Measurements from ENCODE around the gene BEST4. TPM values are rescaled to one million over a fixed set of nuclear protein-coding genes. Genes with fewer than 3 reads are reported as not detected.
A peak's percentile ranks its signal among the peaks of the same experiment; 100 is the strongest.
"Not testable (repeated sequence)": the region's sequence is repeated elsewhere in the genome, so short reads cannot be mapped to it uniquely, and the experiment has no call there.

BEST4 gene
- total RNA-seq, 2 donors from 2014 or later = 0.47 TPM; not detected in 1

DNA sequence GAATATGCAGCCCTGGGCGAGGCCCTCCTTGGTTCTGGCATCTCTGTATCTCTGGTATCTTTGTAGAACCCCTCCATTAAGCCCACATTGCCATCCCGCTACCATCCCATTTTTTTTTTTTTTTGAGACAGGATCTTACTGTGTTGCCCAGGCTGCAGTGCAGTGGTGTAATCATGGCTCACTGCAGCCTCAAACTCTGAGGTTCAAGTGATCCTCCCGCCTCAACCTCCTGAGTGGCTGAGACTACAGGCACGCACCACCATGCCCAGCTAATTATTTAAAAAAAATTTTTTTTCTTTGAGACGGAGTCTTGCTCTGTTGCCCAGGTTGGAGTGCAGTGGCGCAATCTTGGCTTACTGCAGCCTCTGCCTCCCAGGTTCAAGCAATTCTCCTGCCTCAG lies 36.4 kb upstream of the BEST4 start:
- not testable (repeated sequence) for DNase-seq (ENCODE audit: low spot score); H3K27ac Mint-ChIP-seq; H3K9me3 Mint-ChIP-seq; ATAC-seq; H3K4me3 Mint-ChIP-seq; H3K27me3 Mint-ChIP-seq; H3K36me3 Mint-ChIP-seq
- H3K4me1 Mint-ChIP-seq (ENCODE audit: low read depth in 2 of 2) = peaks cover 15 to 18% of the 10 kb centered on the region in 2 donors

- H3K27me3 Mint-ChIP-seq = no peaks in the 10 kb centered on the region
- H3K36me3 Mint-ChIP-seq = no peaks in the 10 kb centered on the region
- H3K27ac Mint-ChIP-seq = no peak overlapping the region
- H3K9me3 Mint-ChIP-seq = no peaks in the 10 kb centered on the region
- H3K4me1 Mint-ChIP-seq (ENCODE audit: low read depth in 2 of 2) = peaks cover 26 to 27% of the 10 kb centered on the region in 2 donors
- DNase-seq (ENCODE audit: low spot score) = no peak
- ATAC-seq = no peak
- H3K4me3 Mint-ChIP-seq = no peak overlapping the region
These were observed 35.0 kb upstream of the BEST4 start for GRCh38 chr1:44822981-44823451.

DNA sequence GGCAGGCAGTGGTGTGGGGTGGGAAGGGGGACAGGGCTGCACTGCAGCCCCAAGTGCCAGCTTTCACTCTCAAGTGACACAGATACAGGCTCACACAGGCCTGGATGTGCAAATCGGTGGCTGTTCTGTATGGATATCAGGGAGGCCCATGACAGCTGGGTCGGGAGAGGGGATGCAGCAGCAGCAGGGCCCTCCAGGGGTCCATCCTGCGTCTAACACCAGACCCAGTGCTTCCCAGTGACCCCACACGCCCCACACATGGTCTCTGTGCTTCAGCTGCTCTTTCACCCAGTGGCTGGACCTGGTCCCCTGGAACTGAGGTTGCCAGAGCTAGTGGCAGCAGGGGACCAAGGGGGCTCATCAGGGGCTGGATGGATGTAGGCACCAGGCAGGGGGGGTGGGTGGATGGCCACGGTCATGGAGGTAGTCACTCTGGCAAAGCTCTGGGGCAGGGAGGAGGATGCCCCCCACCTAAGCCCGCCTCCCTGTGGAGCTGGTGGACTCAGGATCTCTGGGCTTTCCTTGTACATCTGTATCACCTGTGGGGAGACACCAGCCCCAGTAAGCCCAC lies 34.2 kb upstream of the BEST4 start:
- DNase-seq (ENCODE audit: low spot score) (no peak), ATAC-seq (no peak)
- Mint-ChIP-seq H3K27ac (no peak overlapping the region), H3K9me3 (no peaks in the 10 kb centered on the region), H3K4me3 (no peak overlapping the region), H3K36me3 (no peaks in the 10 kb centered on the region), H3K4me1 (ENCODE audit: low read depth in 2 of 2) (peaks cover 33% of the 10 kb centered on the region in 2 donors), H3K27me3 (no peaks in the 10 kb centered on the region)

DNA sequence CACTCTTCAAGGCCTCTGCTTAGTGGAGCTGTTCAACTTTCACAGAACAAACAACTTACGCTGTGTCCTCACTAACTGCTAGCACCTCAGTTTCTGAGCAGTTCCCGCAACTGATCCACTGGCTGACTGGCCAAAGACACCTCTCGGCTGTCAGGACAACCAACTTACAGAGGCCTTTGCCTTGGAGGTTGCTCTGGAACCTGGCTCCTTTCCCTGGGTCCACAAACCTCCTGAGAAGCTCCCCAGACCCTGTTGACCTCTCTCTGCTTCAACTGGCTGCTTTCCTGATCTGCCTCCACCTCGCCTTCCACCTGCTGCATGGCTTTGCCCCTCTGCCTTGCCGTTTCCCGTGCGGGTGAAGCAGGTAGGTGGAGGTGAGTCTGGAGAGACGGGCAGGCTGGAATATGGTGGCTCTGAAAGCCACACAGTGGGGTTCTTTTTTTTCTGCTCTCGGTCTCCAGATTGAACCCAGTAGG lies 33.3 kb upstream of the BEST4 start:
- no peaks in the 10 kb centered on the region for H3K27me3 Mint-ChIP-seq

DNA sequence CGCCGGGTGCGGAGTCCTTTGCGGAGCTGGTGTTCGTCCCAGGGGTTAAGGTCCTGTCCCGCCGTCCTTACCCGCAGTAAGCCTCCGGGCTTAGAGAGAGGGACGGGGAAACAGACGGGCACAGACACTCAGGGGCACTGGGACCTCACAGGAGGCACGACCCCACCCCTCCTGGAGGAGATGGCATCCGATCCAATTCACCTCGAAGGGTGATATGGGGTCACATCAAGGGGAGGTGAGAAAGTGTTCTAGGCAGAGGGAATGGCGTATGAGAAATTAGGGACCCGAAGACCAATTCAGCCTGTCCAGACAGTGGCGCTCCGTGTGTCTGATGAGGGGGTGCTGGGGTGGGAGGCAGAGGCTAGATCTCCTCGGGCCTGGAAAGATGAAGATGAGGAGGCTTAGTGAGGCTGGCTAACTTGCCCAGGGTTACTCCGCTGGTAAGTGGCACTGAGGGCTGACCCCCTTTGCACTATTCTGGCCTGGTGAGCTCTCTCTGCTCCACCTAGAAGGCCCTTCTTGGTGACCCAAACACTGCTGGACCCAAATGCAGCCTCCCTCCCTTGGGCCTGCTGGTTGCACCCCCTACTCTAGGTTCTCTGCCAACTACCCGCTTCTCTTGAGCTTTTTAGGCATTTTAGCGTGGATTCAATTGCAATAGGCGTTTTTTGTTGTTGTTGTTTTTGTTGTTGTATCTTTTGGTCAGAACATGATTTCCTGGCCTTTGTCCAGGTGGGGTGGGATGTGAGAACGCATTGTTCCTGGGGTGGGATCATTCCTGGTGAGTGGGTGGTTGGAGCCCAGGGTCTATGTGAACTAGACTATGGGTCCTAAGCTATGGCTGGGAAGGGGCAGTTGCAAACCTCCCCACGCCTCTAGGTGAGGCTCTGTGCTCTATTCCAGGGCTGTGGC lies 32.6 kb upstream of the BEST4 start:
- ATAC-seq = no peak
- Mint-ChIP-seq H3K27me3 (no peaks in the 10 kb centered on the region), H3K27ac (peak overlapping the region; percentile 100), H3K4me3 (peak overlapping the region; percentile 94), H3K4me1 (ENCODE audit: low read depth in 2 of 2) (peaks cover 33 to 34% of the 10 kb centered on the region in 2 donors), H3K9me3 (no peaks in the 10 kb centered on the region), H3K36me3 (no peaks in the 10 kb centered on the region)
- no peak for DNase-seq (ENCODE audit: low spot score)

More for the DNA sequence above, 33.3 kb upstream of the BEST4 start:
- Mint-ChIP-seq H3K36me3 (no peaks in the 10 kb centered on the region), H3K4me1 (ENCODE audit: low read depth in 2 of 2) (peaks cover 33 to 34% of the 10 kb centered on the region in 2 donors), H3K27ac (peak overlapping the region; percentile 100), H3K9me3 (no peaks in the 10 kb centered on the region), H3K4me3 (peak overlapping the region; percentile 94)
- ATAC-seq (no peak), DNase-seq (ENCODE audit: low spot score) (no peak)

- Mint-ChIP-seq H3K27ac (peak overlapping the region; percentile 100), H3K4me1 (ENCODE audit: low read depth in 2 of 2) (peaks cover 39 to 41% of the 10 kb centered on the region in 2 donors), H3K9me3 (no peaks in the 10 kb centered on the region), H3K27me3 (no peaks in the 10 kb centered on the region), H3K4me3 (peak overlapping the region; percentile 94), H3K36me3 (no peaks in the 10 kb centered on the region)
- ATAC-seq (peak; percentile 94 to 95), DNase-seq (ENCODE audit: low spot score) (peak; percentile 91)
These were observed 31.8 kb upstream of the BEST4 start for GRCh38 chr1:44819608-44820327.

GRCh38 chr1:44819196-44819607 lies 31.2 kb upstream of the BEST4 start:
- H3K4me3 Mint-ChIP-seq = peak overlapping the region; percentile 94
- H3K27ac Mint-ChIP-seq = peak overlapping the region; percentile 100
- no peaks in the 10 kb centered on the region for H3K36me3 Mint-ChIP-seq
- H3K27me3 Mint-ChIP-seq = no peaks in the 10 kb centered on the region
- ATAC-seq (no peak), DNase-seq (ENCODE audit: low spot score) (no peak)
- H3K4me1 Mint-ChIP-seq (ENCODE audit: low read depth in 2 of 2) = peaks cover 40 to 46% of the 10 kb centered on the region in 2 donors
- no peaks in the 10 kb centered on the region for H3K9me3 Mint-ChIP-seq

DNA sequence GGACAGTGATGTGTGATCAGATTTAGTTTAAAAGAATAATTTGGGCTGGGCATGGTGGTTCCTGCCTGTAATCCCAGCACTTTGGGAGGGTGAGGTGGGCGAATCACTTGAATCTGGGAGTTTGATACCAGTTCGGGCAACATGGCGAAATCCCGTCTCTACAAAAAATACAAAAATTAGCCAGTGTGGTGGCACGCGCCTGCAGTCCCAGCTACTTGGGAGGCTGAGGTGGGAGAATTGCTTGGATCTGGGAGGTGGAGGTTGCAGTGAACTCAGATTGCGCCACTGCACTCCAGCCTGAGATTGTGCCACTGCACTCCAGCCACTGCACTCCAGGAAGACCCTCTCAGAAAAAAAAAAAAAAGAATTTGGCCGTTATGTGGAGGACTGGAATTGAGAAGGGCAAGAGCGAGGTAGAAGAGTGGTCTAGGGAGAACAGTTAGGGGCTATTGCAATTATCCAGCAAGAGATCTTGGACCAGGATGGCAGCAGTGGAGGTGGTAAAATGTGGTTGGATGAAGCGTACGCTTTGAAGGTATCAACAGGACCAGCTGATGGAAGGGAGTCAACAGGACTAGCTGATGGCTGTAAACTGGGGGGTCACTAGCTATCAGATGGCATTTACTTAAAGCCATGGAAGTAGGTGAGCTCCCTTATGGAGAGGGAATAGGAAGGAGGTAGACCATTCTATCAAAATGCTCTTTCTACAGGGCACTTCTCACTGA lies 30.0 kb upstream of the BEST4 start:
- Mint-ChIP-seq H3K36me3 (no peaks in the 10 kb centered on the region), H3K9me3 (no peaks in the 10 kb centered on the region), H3K4me3 (peak overlapping the region; percentile 29), H3K27ac (peak overlapping the region; percentile 100), H3K4me1 (ENCODE audit: low read depth in 2 of 2) (peaks cover 45 to 50% of the 10 kb centered on the region in 2 donors), H3K27me3 (no peaks in the 10 kb centered on the region)
- ATAC-seq (no peak), DNase-seq (ENCODE audit: low spot score) (no peak)

DNA sequence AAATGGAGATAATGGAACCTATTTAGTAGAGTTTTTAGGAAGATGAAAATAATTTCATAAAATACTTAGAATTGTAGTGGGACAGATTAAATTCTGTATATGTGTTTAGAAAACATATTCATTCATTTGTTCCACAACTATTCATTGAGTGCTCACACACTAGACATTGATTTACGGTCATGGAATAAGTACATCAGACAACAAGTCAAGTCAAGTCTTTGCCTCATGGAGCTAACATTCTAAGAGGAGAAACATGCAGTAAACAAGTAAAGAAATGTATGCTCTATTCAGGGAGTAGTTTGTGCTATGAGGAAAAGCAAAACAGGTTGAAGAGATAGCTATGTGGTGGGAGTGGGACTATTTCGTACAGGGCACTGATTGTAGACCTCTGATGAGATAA lies 29.3 kb upstream of the BEST4 start:
- H3K4me3 Mint-ChIP-seq = peak overlapping the region; percentile 29
- no peak for DNase-seq (ENCODE audit: low spot score)
- H3K4me1 Mint-ChIP-seq (ENCODE audit: low read depth in 2 of 2) = peaks cover 45 to 50% of the 10 kb centered on the region in 2 donors
- peak overlapping the region in 1 of 2 donors; percentile 100 for H3K27ac Mint-ChIP-seq
- no peaks in the 10 kb centered on the region for H3K27me3 Mint-ChIP-seq
- no peaks in the 10 kb centered on the region for H3K36me3 Mint-ChIP-seq
- H3K9me3 Mint-ChIP-seq = no peaks in the 10 kb centered on the region
- no peak for ATAC-seq

DNA sequence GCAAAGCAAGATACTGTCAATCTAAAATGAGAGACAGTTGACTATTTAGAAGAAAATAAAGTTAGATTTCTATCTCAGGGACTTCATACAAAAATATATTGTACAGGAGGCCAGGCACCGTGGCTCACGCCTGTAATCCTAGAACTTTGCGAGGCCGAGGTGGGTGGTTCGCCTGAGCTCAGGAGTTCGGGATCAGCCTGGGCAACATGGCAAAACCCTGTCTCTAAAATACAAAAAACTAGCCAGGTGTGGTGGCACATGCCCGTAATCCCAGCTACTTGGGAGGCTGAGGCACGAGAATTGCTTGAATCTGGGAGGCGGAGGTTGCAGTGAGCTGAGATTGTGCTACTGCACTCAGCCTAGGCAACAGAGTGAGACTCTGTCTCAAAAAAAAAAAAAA lies 28.0 kb upstream of the BEST4 start:
- not testable (repeated sequence) for DNase-seq (ENCODE audit: low spot score); ATAC-seq; H3K9me3 Mint-ChIP-seq; H3K36me3 Mint-ChIP-seq; H3K27me3 Mint-ChIP-seq
- peak overlapping the region; percentile 99 for H3K4me3 Mint-ChIP-seq
- peak overlapping the region; percentile 92 to 96 for H3K27ac Mint-ChIP-seq
- H3K4me1 Mint-ChIP-seq (ENCODE audit: low read depth in 2 of 2) = peaks cover 49 to 57% of the 10 kb centered on the region in 2 donors

DNA sequence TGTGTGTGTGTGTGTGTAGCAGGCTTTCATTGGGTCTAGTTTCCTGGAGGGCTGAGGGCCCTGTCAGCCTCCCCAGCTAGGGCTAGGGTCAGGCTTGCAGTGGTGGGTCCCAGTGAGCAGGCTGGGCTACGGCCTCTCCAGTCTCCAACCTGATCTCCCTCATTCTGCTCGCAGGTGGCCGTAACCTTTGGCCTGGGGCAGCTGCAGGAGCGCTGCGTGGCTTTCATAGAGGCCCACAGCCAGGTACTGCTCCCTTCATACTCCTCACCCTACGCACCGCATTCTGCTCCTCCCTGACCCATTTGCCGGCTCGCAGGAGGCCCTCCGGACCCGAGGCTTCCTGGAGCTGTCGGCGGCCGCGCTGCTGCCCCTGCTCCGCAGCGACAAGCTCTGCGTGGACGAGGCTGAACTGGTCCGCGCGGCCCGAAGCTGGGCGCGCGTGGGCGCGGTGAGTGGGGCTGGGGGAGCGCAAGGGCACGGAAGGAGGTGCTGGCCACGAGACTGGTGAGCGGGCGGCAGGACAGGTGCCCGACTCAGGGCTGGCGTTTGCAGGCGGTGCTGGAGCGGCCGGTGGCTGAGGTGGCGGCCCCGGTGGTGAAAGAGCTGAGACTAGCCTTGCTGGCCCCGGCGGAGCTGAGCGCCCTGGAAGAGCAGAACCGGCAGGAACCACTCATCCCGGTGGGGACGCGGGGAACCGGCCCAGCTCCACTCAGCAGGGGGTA lies 25.0 kb upstream of the BEST4 start:
- DNase-seq (ENCODE audit: low spot score) (no peak), ATAC-seq (no peak)
- H3K36me3 Mint-ChIP-seq = no peaks in the 10 kb centered on the region
- peak overlapping the region in 1 of 2 donors; percentile 97 for H3K27ac Mint-ChIP-seq
- no peaks in the 10 kb centered on the region for H3K9me3 Mint-ChIP-seq
- H3K4me3 Mint-ChIP-seq = no peak overlapping the region
- no peaks in the 10 kb centered on the region for H3K27me3 Mint-ChIP-seq
- peaks cover 41 to 49% of the 10 kb centered on the region in 2 donors for H3K4me1 Mint-ChIP-seq (ENCODE audit: low read depth in 2 of 2)

GRCh38 chr1:44811234-44811633 lies 23.3 kb upstream of the BEST4 start:
- DNase-seq (ENCODE audit: low spot score) (no peak), ATAC-seq (no peak)
- Mint-ChIP-seq H3K27ac (peak overlapping the region; percentile 97), H3K36me3 (no peaks in the 10 kb centered on the region), H3K27me3 (no peaks in the 10 kb centered on the region), H3K4me1 (ENCODE audit: low read depth in 2 of 2) (peaks cover 46 to 55% of the 10 kb centered on the region in 2 donors), H3K9me3 (no peaks in the 10 kb centered on the region), H3K4me3 (no peak overlapping the region)

- not testable (repeated sequence) for DNase-seq (ENCODE audit: low spot score); H3K9me3 Mint-ChIP-seq; H3K27me3 Mint-ChIP-seq; ATAC-seq; H3K36me3 Mint-ChIP-seq
- Mint-ChIP-seq H3K4me1 (ENCODE audit: low read depth in 2 of 2) (peaks cover 46 to 55% of the 10 kb centered on the region in 2 donors), H3K27ac (peak overlapping the region; percentile 97), H3K4me3 (peak overlapping the region; percentile 12)
These were observed 22.8 kb upstream of the BEST4 start for GRCh38 chr1:44810762-44811105.

Measured in natural killer cell treated with Interleukin-12 subunit alpha and Interleukin-12 subunit beta and Interleukin-15 and Interleukin-18, amount 100 ng/mL, for 72 hours (primary cell).